ENCODE results near the gene CNPY4.

Gene CNPY4

DNA sequence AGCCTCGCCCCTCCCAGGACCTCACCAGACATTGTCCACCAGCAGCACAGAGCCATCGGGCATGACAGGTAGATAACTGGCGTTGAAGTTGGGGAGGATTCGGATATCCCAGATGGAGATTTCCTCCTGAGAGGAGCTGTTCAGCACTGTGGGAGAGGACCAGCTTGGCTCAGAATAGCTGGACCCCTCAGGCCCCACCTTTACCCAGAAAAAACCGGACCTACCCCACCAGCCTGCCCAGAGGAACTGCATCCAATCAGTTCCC is 37.6 kb downstream of the CNPY4 start:
- TF ChIP-seq POLR2AphosphoS5 (IDR thresholded peaks at IDR 0.05; ENCODE audit: low read depth) (no peak), SPI1 (IDR thresholded peaks at IDR 0.05; ENCODE audit: borderline replicate concordance, low read depth) (no peak), REST (IDR thresholded peaks at IDR 0.05; ENCODE audit: insufficient replicate concordance, low read depth) (peak; percentile 39)
- TF ChIP-seq, protein P1, sequence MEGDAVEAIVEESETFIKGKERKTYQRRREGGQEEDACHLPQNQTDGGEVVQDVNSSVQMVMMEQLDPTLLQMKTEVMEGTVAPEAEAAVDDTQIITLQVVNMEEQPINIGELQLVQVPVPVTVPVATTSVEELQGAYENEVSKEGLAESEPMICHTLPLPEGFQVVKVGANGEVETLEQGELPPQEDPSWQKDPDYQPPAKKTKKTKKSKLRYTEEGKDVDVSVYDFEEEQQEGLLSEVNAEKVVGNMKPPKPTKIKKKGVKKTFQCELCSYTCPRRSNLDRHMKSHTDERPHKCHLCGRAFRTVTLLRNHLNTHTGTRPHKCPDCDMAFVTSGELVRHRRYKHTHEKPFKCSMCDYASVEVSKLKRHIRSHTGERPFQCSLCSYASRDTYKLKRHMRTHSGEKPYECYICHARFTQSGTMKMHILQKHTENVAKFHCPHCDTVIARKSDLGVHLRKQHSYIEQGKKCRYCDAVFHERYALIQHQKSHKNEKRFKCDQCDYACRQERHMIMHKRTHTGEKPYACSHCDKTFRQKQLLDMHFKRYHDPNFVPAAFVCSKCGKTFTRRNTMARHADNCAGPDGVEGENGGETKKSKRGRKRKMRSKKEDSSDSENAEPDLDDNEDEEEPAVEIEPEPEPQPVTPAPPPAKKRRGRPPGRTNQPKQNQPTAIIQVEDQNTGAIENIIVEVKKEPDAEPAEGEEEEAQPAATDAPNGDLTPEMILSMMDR (IDR thresholded peaks at IDR 0.05; ENCODE audit: insufficient read depth, low read length): no peak
- H3K27ac ChIP-seq (replicated peaks): peak overlapping the region; percentile 21
- H3K4me3 ChIP-seq (replicated peaks; ENCODE audit: insufficient read depth, low read length): peak overlapping the region; percentile 79

GRCh38 chr7:100157334-100158228 is 38.1 kb downstream of the CNPY4 start:
- Histone ChIP-seq H3K27me3 (ENCODE audit: insufficient read depth, poor library complexity, severe bottlenecking) (no peaks in the 10 kb centered on the region), H3K4me3 (replicated peaks; ENCODE audit: insufficient read depth, low read length) (peak overlapping the region; percentile 79), H3K27ac (replicated peaks) (peak overlapping the region; percentile 65)
- DNase-seq (ENCODE audit: low read depth in 1 of 2, low spot score in 1 of 2): peak; percentile 50 to 59
- TF ChIP-seq, protein P1 (IDR thresholded peaks at IDR 0.05; ENCODE audit: insufficient read depth, low read length): no peak
- TF ChIP-seq POLR2AphosphoS5 (IDR thresholded peaks at IDR 0.05; ENCODE audit: low read depth): no peak
- no peak for TF ChIP-seq GABPA (IDR thresholded peaks at IDR 0.05; ENCODE audit: low read depth)
- no peak for TF ChIP-seq SPI1 (IDR thresholded peaks at IDR 0.05; ENCODE audit: borderline replicate concordance, low read depth)
- TF ChIP-seq REST (IDR thresholded peaks at IDR 0.05; ENCODE audit: insufficient replicate concordance, low read depth): no peak

More for the DNA sequence above, 37.6 kb downstream of the CNPY4 start:
- H3K27me3 ChIP-seq (ENCODE audit: insufficient read depth, poor library complexity, severe bottlenecking): no peaks in the 10 kb centered on the region
- DNase-seq (ENCODE audit: low read depth in 1 of 2, low spot score in 1 of 2): no peak

DNA sequence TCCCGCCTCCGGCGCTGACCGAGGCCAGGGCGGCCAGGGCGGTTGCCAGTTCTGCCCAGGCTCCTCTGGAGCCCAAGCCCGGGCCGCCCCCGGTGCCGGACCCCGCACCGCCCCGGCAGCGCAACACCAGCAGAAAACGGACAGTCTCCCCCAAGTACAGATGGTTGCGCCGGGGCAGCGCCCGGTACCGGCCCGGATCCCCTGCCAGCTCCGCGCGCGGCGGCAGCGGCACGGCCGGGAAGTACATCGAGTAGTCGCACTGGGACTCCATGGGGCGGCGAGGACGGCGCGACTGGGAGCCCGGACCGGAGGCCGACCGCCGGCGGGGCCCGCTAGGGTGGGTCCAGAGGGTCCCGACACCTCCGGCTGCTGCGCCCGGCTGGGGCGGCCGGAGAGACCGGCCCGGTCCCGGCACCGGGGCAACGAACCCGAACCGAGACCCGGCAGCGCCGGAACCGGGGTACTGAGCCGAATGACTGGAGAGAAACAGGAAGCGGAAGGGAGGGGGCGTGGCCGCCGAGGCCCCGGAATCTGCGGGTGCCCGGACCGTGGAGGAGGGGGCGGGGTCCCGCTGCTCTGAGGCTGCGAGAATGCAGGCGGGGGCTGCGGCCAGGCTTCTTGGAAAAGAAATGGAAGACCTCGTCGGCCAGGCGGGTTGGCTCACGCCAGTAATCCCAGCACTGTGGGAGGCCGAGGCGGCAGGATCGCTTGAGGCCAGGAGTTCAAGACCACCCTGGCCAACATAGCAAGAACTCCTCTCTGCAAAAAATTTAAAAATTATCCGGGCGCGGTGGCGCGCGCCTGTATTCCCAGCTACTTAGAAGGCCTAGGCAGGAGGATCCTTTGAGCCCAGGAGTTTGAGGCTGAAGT is 39.0 kb downstream of the CNPY4 start, which contains the start of gene TRAPPC14:
Gene TRAPPC14 (minus strand): TSS at position 495 of the 870 bp plus-strand sequence. CDS start 224 bp downstream, at position 271.
- TF ChIP-seq GABPA (IDR thresholded peaks at IDR 0.05; ENCODE audit: low read depth) (peak; percentile 81), POLR2AphosphoS5 (IDR thresholded peaks at IDR 0.05; ENCODE audit: low read depth) (peak; percentile 36), REST (IDR thresholded peaks at IDR 0.05; ENCODE audit: insufficient replicate concordance, low read depth) (no peak), SPI1 (IDR thresholded peaks at IDR 0.05; ENCODE audit: borderline replicate concordance, low read depth) (peak; percentile 79)
- TF ChIP-seq, protein P1 (IDR thresholded peaks at IDR 0.05; ENCODE audit: insufficient read depth, low read length): no peak
- Histone ChIP-seq H3K4me3 (replicated peaks; ENCODE audit: insufficient read depth, low read length) (peak within 1 kb of the TSS; percentile 79), H3K27me3 (ENCODE audit: insufficient read depth, poor library complexity, severe bottlenecking) (no peaks in the 10 kb centered on the region), H3K27ac (replicated peaks) (peak within 1 kb of the TSS; percentile 65)
- peak; percentile 65 to 93 for DNase-seq (ENCODE audit: low read depth in 1 of 2, low spot score in 1 of 2)
